Hematopoietic multipotent progenitor cell (in vitro differentiated cells): ENCODE data around the gene TMEM232. TPM values are rescaled to one million over a fixed set of nuclear protein-coding genes. Genes with fewer than 3 reads are reported as not detected.
"Not testable (repeated sequence)": the region's sequence is repeated elsewhere in the genome, so short reads cannot be mapped to it uniquely, and the experiment has no call there.

Experiments used
- DNase-seq, 3 donors: peaks; one replicate each; pipeline ENCODE4 v3.0.0-alpha.2; 2011 to 2015; ENCODE audit warnings: low read depth in 2 of 3, low spot score in 2 of 3
- total RNA-seq: library from RNA; depleted of rRNA; stranded (reverse); fragments of >200 nt; gene quantifications from one replicate; pipeline ENCODE4 v1.2.3, GENCODE V29; 2012

The TMEM232 gene
- total RNA-seq, 1 donor: 1.9 TPM

DNA sequence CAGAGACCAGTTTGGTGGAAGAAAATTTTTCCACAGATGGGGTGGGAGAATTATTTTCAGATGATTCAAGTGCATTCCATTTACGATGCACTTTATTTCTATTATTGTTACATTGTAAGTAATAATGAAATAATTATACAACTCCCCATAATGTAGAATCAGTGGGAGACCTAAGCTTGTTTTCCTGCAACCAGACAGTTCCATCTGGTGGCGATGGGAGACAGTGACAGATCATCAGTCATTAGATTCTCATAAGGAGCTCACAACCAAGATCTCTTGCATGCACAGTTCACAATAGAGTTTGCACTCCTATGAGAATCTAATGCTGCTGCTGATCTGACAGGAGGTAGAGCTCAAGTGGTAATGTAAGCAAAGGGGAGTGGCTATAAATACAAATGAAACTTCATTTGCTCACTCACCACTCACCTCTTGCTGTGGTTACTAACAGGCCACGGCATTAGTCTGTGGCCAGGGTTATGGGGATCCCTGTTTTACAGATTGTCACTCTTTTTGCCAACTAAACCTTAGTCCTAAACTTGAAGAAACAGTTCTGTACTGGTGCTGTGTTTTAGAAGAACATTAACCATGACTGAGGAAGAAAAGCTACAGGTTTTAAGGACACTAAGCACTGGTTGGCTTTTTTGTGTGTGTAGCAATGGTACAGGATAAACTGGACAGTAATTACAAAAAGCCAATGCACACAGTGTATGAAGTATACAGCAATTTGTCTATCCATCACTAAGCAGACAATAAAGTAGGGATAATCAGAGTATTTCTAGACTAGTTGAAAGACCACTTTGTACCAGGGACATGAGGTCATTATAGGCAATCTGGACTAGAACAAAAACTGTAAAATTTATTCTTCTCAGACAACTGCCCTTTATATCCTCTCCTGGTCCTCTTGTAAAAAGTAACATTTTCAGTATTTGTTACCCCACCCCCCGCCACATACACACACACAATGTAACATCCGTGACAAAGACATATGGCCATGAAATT, 9.9 kb downstream of the TMEM232 start:
- no peak for DNase-seq

DNA sequence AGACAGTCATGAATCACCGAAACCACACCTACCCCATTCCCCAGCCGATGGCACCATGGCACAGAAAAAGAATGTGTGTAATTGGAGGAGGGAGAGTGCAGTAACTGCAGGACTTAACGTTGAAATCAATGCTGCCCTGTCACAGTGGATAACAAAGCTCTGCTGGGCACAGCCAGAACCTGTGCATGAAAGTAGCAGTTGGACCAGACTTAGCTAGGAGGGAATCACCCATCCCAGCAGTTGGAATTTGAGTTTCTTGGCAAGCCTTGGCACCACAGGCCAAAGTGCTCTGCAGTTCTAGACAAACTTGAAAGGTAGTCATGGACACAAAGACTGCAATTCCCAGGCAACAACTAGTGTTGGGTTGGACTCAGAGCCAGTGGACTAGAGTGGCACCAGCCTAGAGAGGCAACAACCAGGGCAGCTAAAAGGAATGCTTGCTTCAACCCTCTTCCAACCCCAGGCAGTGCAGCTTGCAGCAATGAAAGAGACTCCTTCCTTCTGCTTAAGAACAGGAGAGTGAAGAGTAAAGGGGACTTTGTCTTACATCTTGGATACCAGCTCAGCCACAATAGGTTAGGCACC, 19.1 kb downstream of the TMEM232 start:
- DNase-seq: no peak

DNA sequence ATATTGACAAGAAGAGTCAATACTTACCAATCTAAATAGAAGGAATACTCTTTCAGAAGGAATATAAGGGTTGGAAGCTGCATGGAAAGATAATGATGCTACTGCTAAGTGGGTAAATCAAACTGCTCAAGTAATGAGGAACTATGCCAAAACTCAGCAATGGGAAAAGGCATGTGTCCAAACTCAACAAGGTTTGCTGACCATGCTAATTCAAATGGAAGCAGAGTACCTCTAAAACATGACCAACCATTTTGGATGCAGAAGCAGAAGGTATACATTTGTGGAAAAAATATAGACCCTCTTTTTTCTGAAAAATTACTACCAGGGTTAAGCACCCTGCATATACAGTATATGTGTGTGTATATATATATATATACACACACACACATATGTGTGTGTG, 21.1 kb downstream of the TMEM232 start:
- no peak for DNase-seq

GRCh38 chr5:110703481-110703880, 23.0 kb downstream of the TMEM232 start:
- no peak for DNase-seq

DNA sequence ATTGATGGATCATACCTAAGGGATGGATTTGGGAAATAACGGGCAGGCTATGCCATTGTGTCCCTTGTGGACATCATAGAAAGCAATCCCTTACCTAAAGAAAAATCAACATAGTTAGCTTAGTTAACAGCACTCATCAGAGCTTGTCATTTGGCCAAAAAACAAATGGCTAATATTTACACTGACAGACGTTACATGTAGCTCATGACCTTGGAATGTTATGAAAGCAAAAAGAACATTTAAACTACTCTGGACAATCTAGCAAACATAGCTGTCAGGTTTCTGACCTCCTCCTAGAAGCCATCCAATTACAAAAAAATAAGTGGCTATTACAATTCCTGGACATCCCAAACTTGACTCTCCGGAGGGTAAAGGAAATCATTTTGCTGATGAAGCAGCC, 23.8 kb downstream of the TMEM232 start:
- no peak for DNase-seq

- no peak for DNase-seq
These were observed 24.2 kb downstream of the TMEM232 start for GRCh38 chr5:110702300-110702699.

GRCh38 chr5:110692669-110693068, 33.8 kb downstream of the TMEM232 start:
- not testable (repeated sequence) for DNase-seq

GRCh38 chr5:110690587-110690986, 35.9 kb downstream of the TMEM232 start:
- not testable (repeated sequence) for DNase-seq

DNA sequence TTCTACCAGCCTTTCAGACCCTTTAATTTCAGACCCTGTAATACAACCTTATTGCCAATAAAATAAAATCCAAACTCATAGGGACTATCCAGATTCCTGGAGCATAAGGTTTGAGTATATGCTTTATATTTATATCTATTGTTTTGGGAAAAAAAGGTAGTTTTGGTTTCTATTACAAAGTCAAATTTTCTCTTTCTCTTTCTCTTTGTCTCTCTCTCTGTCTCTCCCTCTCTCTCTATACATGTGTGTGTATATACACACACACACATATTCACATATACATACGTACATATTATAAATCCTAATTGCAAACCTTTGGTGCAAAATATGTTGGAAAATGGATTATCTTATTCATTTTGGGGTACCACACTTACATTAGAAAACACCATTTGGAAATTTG, 39.0 kb downstream of the TMEM232 start:
- no peak for DNase-seq

- no peak for DNase-seq
These were observed 40.2 kb downstream of the TMEM232 start for GRCh38 chr5:110686270-110686669.

GRCh38 chr5:110681953-110682352, 44.5 kb downstream of the TMEM232 start:
- no peak for DNase-seq

- no peak for DNase-seq
These were observed 45.4 kb downstream of the TMEM232 start for GRCh38 chr5:110681109-110681508.

DNA sequence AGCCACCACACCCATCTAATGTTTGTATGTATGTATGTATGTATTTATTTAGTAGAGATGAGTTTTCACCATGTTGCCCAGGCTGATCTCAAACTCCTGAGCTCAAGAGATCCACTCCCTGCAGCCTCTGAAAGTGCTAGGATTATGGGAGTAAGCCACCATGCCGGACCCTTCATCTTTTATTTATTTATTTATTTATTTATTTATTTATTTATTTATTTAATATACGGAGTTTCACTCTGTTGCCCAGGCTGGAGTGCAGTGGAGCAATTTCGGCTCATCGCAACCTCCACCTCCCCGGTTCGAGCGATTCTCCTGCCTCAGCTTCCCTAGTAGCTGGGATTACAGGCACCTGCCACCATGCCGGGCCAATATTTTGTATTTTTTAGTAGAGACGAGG, 49.9 kb downstream of the TMEM232 start:
- not testable (repeated sequence) for DNase-seq

DNA sequence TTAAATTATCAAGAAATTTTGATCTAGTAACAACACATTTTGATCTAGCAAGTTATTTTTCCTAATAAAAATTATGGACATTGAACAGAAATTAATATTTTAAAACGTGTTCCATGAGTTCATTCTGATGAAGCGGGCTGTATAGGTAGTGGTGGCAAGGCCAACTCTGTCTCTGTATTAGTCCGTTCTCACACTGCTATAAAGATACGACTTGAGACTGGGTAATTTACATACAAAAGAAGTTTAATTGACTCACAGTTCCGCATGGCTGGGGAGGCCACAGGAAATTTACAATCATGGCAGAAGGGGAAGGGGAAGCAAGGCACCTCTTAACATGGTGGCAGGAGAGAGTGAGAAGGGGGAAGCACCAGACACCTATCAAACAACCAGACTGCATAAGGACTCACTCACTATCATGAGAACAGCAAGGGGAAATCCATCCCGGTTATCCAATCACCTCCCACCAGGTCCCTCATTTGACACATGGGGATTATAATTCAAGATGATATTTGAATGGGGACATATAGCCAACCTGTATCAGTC, 61.2 kb downstream of the TMEM232 start:
- DNase-seq: no peak

- no peak for DNase-seq
These were observed 62.9 kb downstream of the TMEM232 start for GRCh38 chr5:110663525-110663924.

DNA sequence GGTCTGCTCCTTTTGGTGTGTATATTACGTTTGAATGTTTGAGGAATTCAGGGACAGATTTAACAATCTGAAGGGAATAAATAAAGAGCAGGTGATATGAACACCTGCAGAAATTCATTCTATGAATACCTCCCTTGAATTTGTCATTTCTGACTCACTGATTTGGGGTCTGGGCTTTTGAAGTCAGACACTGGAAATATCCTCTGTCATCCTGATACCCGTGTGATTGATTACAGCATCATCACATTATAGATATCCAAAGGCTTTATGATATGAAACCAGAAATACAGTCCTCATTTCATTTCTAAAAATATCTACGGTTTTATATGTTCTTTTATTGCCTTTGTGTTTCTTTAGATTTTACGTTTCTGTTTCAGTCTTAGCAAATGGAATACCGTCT, 68.5 kb downstream of the TMEM232 start:
- DNase-seq: no peak

- no peak for DNase-seq
These were observed 73.1 kb downstream of the TMEM232 start for GRCh38 chr5:110653231-110653970.

DNA sequence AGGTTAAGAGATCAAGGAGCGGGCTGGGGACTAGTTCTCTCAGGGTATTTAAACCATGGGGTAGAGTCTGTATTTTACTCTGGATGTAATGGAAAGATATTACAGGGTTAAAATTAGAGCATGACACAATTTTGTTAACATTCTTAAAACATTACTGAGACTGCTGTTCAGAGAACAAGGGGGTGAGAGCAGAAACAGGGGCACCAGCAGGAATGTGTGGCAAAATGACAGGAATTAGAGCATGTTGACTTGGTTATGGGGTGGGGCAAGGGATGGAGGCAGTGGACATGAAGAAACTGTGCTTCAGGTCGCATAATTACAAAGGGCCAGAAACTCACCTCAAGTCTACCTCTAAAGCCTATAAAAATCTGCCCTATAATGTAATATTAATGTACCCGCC, 75.0 kb downstream of the TMEM232 start:
- no peak for DNase-seq

- no peak for DNase-seq
These were observed 82.1 kb downstream of the TMEM232 start for GRCh38 chr5:110644357-110644756.

GRCh38 chr5:110638970-110639902, 87.2 kb downstream of the TMEM232 start:
- DNase-seq: no peak
